ENCODE measurements around the gene RNF150. TPM values are rescaled to one million over a fixed set of nuclear protein-coding genes. Genes with fewer than 3 reads are reported as not detected.

Gene RNF150
- total RNA-seq, 1 experiment from 2014 or later: 4.4 TPM

DNA sequence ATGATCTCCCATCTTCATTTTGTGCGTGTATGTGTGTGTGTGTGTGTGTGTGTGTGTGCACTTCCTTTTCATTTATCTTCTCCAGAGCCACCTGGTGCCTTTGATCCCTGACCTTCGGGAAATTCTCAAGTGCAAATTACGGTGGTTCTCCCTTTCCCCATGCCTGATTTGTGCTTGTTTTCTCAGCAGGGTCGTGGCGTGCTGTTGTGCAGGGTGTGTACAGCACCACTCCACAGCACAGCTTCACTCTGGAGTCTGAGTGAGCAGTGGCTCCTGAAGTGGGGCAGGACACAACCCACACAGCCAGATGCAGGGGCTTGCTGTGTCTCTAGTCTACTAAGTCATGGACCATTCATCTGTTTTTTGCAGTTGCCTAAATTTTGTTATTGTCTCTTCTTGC, 262.8 kb downstream of the RNF150 start:
- H4K20me1 ChIP-seq (ENCODE audit: control insufficient read depth, insufficient read depth, insufficient read length): no peaks in the 10 kb centered on the region
- TF ChIP-seq, protein P1, sequence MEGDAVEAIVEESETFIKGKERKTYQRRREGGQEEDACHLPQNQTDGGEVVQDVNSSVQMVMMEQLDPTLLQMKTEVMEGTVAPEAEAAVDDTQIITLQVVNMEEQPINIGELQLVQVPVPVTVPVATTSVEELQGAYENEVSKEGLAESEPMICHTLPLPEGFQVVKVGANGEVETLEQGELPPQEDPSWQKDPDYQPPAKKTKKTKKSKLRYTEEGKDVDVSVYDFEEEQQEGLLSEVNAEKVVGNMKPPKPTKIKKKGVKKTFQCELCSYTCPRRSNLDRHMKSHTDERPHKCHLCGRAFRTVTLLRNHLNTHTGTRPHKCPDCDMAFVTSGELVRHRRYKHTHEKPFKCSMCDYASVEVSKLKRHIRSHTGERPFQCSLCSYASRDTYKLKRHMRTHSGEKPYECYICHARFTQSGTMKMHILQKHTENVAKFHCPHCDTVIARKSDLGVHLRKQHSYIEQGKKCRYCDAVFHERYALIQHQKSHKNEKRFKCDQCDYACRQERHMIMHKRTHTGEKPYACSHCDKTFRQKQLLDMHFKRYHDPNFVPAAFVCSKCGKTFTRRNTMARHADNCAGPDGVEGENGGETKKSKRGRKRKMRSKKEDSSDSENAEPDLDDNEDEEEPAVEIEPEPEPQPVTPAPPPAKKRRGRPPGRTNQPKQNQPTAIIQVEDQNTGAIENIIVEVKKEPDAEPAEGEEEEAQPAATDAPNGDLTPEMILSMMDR (conservative IDR thresholded peaks at IDR 0.05): no peak
- WGBS (ENCODE audit: extremely low coverage, insufficient read length, low lambda C conversion rate): no CpG with 5 or more reads among the region's 5 CpGs
- H3T11ph ChIP-seq (ENCODE audit: low read length): no peak overlapping the region
- H3K14ac ChIP-seq (ENCODE audit: insufficient read depth, low read length): no peak overlapping the region
- H2BK120ac ChIP-seq (ENCODE audit: low read depth, low read length, poor library complexity, severe bottlenecking): no peak overlapping the region
- no peak overlapping the region for H2AK5ac ChIP-seq (ENCODE audit: insufficient read length, low read length)
- no peaks in the 10 kb centered on the region for H3K27me3 ChIP-seq (ENCODE audit: insufficient read depth, low read length)
- no peaks in the 10 kb centered on the region for H3K23me2 ChIP-seq (ENCODE audit: insufficient read length, low read depth, low read length, poor library complexity, severe bottlenecking)
- no peak overlapping the region for H4K5ac ChIP-seq (ENCODE audit: insufficient read length, low read depth, low read length)
- H4K8ac ChIP-seq (replicated peaks; ENCODE audit: insufficient read length, low read depth, low read length): no peak overlapping the region
- H3K9ac ChIP-seq (ENCODE audit: extremely low read depth, insufficient read length, low read length): no peak overlapping the region
- H3K9me3 ChIP-seq (ENCODE audit: control insufficient read depth, low read depth, low read length): no peaks in the 10 kb centered on the region
- H3K9me3 Mint-ChIP-seq: no peaks in the 10 kb centered on the region
- H2BK15ac ChIP-seq (ENCODE audit: low read depth, low read length): no peak overlapping the region
- no peak overlapping the region for H2BK12ac ChIP-seq (ENCODE audit: insufficient read length, low read depth, low read length)
- H2BK5ac ChIP-seq (ENCODE audit: insufficient read length, low read length): no peak overlapping the region
- no peak overlapping the region; a peak in 1 of 7 replicates for H3K27ac Mint-ChIP-seq
- no peaks in the 10 kb centered on the region for H3K36me3 Mint-ChIP-seq (ENCODE audit: insufficient read depth in 1 of 3, low read depth in 3 of 3)
- no peaks in the 10 kb centered on the region for H3K79me2 ChIP-seq (ENCODE audit: insufficient read depth, low read length)
- H3K27me3 Mint-ChIP-seq (ENCODE audit: low read depth): no peaks in the 10 kb centered on the region
- no peak overlapping the region for H2AFZ ChIP-seq (ENCODE audit: low read length)
- no peak overlapping the region for H3K4me3 Mint-ChIP-seq
- no peak overlapping the region for H3K4ac ChIP-seq (ENCODE audit: low read depth, low read length)
- H3K4me1 ChIP-seq (ENCODE audit: insufficient read depth, low read length): no peaks in the 10 kb centered on the region
- no peak overlapping the region for H3K23ac ChIP-seq (ENCODE audit: insufficient read length, low read depth, low read length)
- DNase-seq: no peak
- peaks cover 1% of the 10 kb centered on the region in 2 experiments; a peak in 3 of 4 replicates for H3K4me1 Mint-ChIP-seq
- peak overlapping the region; percentile 25 for H3K18ac ChIP-seq (ENCODE audit: insufficient read length, low read depth, low read length)
- no peak overlapping the region for H3K4me2 ChIP-seq (ENCODE audit: insufficient read depth, insufficient read length, low read length)
- H3K79me1 ChIP-seq (ENCODE audit: insufficient read depth, low read depth, low read length, poor library complexity, severe bottlenecking): no peaks in the 10 kb centered on the region
- no peak overlapping the region for H3K27ac ChIP-seq (ENCODE audit: insufficient read length, low read depth, low read length)
- H3K56ac ChIP-seq (ENCODE audit: insufficient read length, low read depth, low read length): no peak overlapping the region
- no peak overlapping the region for H2BK20ac ChIP-seq (ENCODE audit: low read depth, low read length, poor library complexity, severe bottlenecking)
- H4K91ac ChIP-seq (ENCODE audit: insufficient read length, low read depth, low read length): no peak overlapping the region
